Anterior cingulate cortex (tissue), 58 donors: ENCODE results near the gene OR5M8.

Experiments
- DNase-seq, 58 donors: peaks; one replicate each; lab custom pipeline; 2025; lab: John Stamatoyannopoulos, UW

The OR5M8 gene

GRCh38 chr11:56491270-56491669 lies at the start of gene OR5M8:
OR5M8 (minus strand) TSS chr11:56491370; CDS start chr11:56491370, 0 bp downstream.
- no peak for DNase-seq

- DNase-seq, result no peak
Measured at GRCh38 chr11:56533054-56533740, 42.0 kb upstream of the OR5M8 start.

GRCh38 chr11:56531856-56532255 lies 40.7 kb upstream of the OR5M8 start:
- DNase-seq, result no peak

GRCh38 chr11:56522008-56522407 lies 30.8 kb upstream of the OR5M8 start:
- DNase-seq, result no peak

GRCh38 chr11:56513280-56513679 lies 22.1 kb upstream of the OR5M8 start:
- DNase-seq, result no peak

- no peak for DNase-seq
Measured at GRCh38 chr11:56509439-56509838, 18.3 kb upstream of the OR5M8 start.

GRCh38 chr11:56497010-56497409 lies 5.8 kb upstream of the OR5M8 start:
- DNase-seq, result no peak

GRCh38 chr11:56495117-56495516 lies 3.9 kb upstream of the OR5M8 start:
- DNase-seq, result no peak

GRCh38 chr11:56486801-56487200 lies 4.4 kb downstream of the OR5M8 start:
- no peak for DNase-seq

GRCh38 chr11:56474729-56475235 lies 16.4 kb downstream of the OR5M8 start:
- no peak for DNase-seq

- DNase-seq, result no peak
Measured at GRCh38 chr11:56473252-56473651, 17.9 kb downstream of the OR5M8 start, which contains the start of gene OR5M3. OR5M3 (minus strand) TSS chr11:56473352; CDS start chr11:56470497, 2,855 bp downstream.

GRCh38 chr11:56457076-56457475 lies 34.1 kb downstream of the OR5M8 start:
- no peak for DNase-seq

GRCh38 chr11:56453521-56453920 lies 37.6 kb downstream of the OR5M8 start:
- DNase-seq, result no peak
